SU-DHL-6 (cell line): ENCODE data around the gene CENPQ.
"Not testable (repeated sequence)": the region's sequence is repeated elsewhere in the genome, so short reads cannot be mapped to it uniquely, and the experiment has no call there.

ENCODE experiments used
- H2AFZ ChIP-seq: fragments of 200-600 bp; sonication (generic); 2 replicates; pipeline ENCODE4 v1.6.1; 2014; ENCODE audit warnings: low read depth, mild to moderate bottlenecking, moderate library complexity, mixed read lengths, antibody characterized with exemption, low read length; ENCODE audit not compliant: severe bottlenecking
- H3F3A ChIP-seq: fragments of 200-600 bp; shearing (Covaris generic); 2 replicates; pipeline ENCODE4 v1.6.0; 2016; ENCODE audit warnings: antibody characterized with exemption, mild to moderate bottlenecking; ENCODE audit not compliant: insufficient read depth
- H3K27ac ChIP-seq: fragments of 200-600 bp; sonication (generic); 2 replicates; pipeline ENCODE4 v1.5.1; 2016; ENCODE audit warnings: low read depth, mild to moderate bottlenecking, low read length, moderate library complexity, mixed read lengths
- H3K27me3 ChIP-seq: fragments of 200-600 bp; sonication (generic), shearing (Covaris generic); 2 replicates; pipeline ENCODE4 v1.6.0; 2014; ENCODE audit warnings: mild to moderate bottlenecking, low read length
- H3K36me3 ChIP-seq: fragments of 200-600 bp; sonication (generic); 2 replicates; pipeline ENCODE4 v1.6.1; 2014; ENCODE audit warnings: mild to moderate bottlenecking, low read length, mixed read lengths
- H3K4me2 ChIP-seq: fragments of 300-600, 200-600 bp; shearing (Covaris generic), sonication (generic); 2 replicates; pipeline ENCODE4 v1.6.0; 2014; ENCODE audit warnings: low read length, low read depth, mild to moderate bottlenecking; ENCODE audit not compliant: poor library complexity, severe bottlenecking
- H3K4me3 ChIP-seq: fragments of 200-600 bp; sonication (generic); 2 replicates; pipeline ENCODE4 v1.5.1; 2014; ENCODE audit warnings: antibody characterized with exemption, low read length, mild to moderate bottlenecking, mixed read lengths; ENCODE audit not compliant: insufficient read depth, poor library complexity, severe bottlenecking
- H3K79me2 ChIP-seq: fragments of 200-600 bp; sonication (generic); 2 replicates; pipeline ENCODE4 v1.6.1; 2014; ENCODE audit warnings: mild to moderate bottlenecking, low read length, moderate library complexity; ENCODE audit not compliant: insufficient read depth
- H3K9ac ChIP-seq: fragments of 200-600 bp; sonication (generic); 2 replicates; pipeline ENCODE4 v1.7.0; 2014; ENCODE audit warnings: mild to moderate bottlenecking, low read length
- H3K9me2 ChIP-seq: fragments of 200-600 bp; sonication (generic); replicated peaks from 2 replicates; pipeline ENCODE4 v1.6.1; 2014; ENCODE audit warnings: low read length; ENCODE audit not compliant: insufficient read depth
- H3K9me3 ChIP-seq: fragments of 200-600 bp; sonication (generic); 2 replicates; pipeline ENCODE4 v1.6.1; 2014; ENCODE audit warnings: low read length, mixed read lengths; ENCODE audit not compliant: insufficient read depth
- H4K20me1 ChIP-seq: fragments of 200-600 bp; sonication (generic); 2 replicates; pipeline ENCODE4 v1.6.1; 2014; ENCODE audit warnings: low read depth, mild to moderate bottlenecking, antibody characterized with exemption, low read length, moderate library complexity, mixed read lengths
- CTCF ChIP-seq: fragments of 200-600 bp; sonication (generic); IDR thresholded peaks from one replicate; pipeline ENCODE4 v1.5.1; 2017; ENCODE audit warnings: antibody characterized with exemption, mild to moderate bottlenecking, low read length, moderate library complexity; ENCODE audit not compliant: insufficient read depth, poor library complexity, severe bottlenecking
- EZH2phosphoT487 ChIP-seq: fragments of 200-600 bp; sonication (generic), shearing (Covaris generic); conservative IDR thresholded peaks from 2 replicates; pipeline ENCODE4 v1.6.1; 2018; ENCODE audit warnings: mild to moderate bottlenecking, antibody characterized with exemption, low read length, moderate library complexity, mixed read lengths

CENPQ gene

GRCh38 chr6:49468042-49468441 is 4.9 kb downstream of the CENPQ start:
- TF ChIP-seq EZH2phosphoT487 (no peak), CTCF (no peak)
- Histone ChIP-seq H3K27ac (no peak overlapping the region), H3K4me2 (no peak overlapping the region), H3K36me3 (peaks cover 34% of the 10 kb centered on the region), H3K4me3 (no peak overlapping the region), H3K79me2 (peaks cover 75% of the 10 kb centered on the region), H2AFZ (no peak overlapping the region), H3K27me3 (no peaks in the 10 kb centered on the region), H3F3A (0 out of 2 replicates have a peak, but pooled peaks cover 3% of the 10 kb centered on the region), H3K9me2 (no peaks in the 10 kb centered on the region), H3K9ac (no peak overlapping the region), H4K20me1 (peaks cover 13% of the 10 kb centered on the region), H3K9me3 (no peaks in the 10 kb centered on the region)

GRCh38 chr6:49476564-49476963 is 13.4 kb downstream of the CENPQ start:
- not testable (repeated sequence) for H3K27ac ChIP-seq, H3K79me2 ChIP-seq, H3K4me2 ChIP-seq, H4K20me1 ChIP-seq, H3K9ac ChIP-seq, H3F3A ChIP-seq, H2AFZ ChIP-seq, H3K27me3 ChIP-seq, H3K9me2 ChIP-seq, H3K4me3 ChIP-seq, H3K9me3 ChIP-seq
- peaks cover 39% of the 10 kb centered on the region for H3K36me3 ChIP-seq

- Histone ChIP-seq H4K20me1 (no peaks in the 10 kb centered on the region), H3K4me2 (no peak overlapping the region), H3K4me3 (no peak overlapping the region), H3K9ac (no peak overlapping the region), H3K27me3 (no peaks in the 10 kb centered on the region), H3K27ac (no peak overlapping the region), H3F3A (no peaks in the 10 kb centered on the region), H2AFZ (no peak overlapping the region), H3K36me3 (peaks cover 25% of the 10 kb centered on the region), H3K9me2 (no peaks in the 10 kb centered on the region), H3K9me3 (no peaks in the 10 kb centered on the region), H3K79me2 (no peaks in the 10 kb centered on the region)
- no peak for TF ChIP-seq EZH2phosphoT487
- TF ChIP-seq CTCF, result no peak
Observed at GRCh38 chr6:49479308-49479970, 16.3 kb downstream of the CENPQ start.

- not testable (repeated sequence) for H3K4me2 ChIP-seq, H3K9me2 ChIP-seq, H3F3A ChIP-seq, H3K9me3 ChIP-seq, H3K9ac ChIP-seq, H3K27ac ChIP-seq, H3K27me3 ChIP-seq, H4K20me1 ChIP-seq, H3K4me3 ChIP-seq, H2AFZ ChIP-seq, H3K79me2 ChIP-seq
- peaks cover 36% of the 10 kb centered on the region for H3K36me3 ChIP-seq
Observed at GRCh38 chr6:49481846-49482245, 18.7 kb downstream of the CENPQ start.

- H3K9ac ChIP-seq, H3K9me3 ChIP-seq, H3K27ac ChIP-seq, H3K27me3 ChIP-seq, H2AFZ ChIP-seq, H3F3A ChIP-seq, H3K79me2 ChIP-seq, H3K9me2 ChIP-seq, H3K4me3 ChIP-seq, H4K20me1 ChIP-seq, H3K4me2 ChIP-seq: not testable (repeated sequence)
- H3K36me3 ChIP-seq, result peaks cover 43% of the 10 kb centered on the region
Observed at GRCh38 chr6:49483380-49483779, 20.2 kb downstream of the CENPQ start.
